GM10847 (cell line): ENCODE measurements around the gene NOP10.

Experiments
- POLR2A ChIP-seq: IDR thresholded peaks from 2 replicates; pipeline ENCODE4 v1.6.1; 2011; ENCODE audit not compliant: insufficient read length; ENCODE audit errors: extremely low read depth

NOP10 gene

GRCh38 chr15:34358948-34359347, 16.0 kb upstream of the NOP10 start:
- TF ChIP-seq POLR2A, result no peak

DNA sequence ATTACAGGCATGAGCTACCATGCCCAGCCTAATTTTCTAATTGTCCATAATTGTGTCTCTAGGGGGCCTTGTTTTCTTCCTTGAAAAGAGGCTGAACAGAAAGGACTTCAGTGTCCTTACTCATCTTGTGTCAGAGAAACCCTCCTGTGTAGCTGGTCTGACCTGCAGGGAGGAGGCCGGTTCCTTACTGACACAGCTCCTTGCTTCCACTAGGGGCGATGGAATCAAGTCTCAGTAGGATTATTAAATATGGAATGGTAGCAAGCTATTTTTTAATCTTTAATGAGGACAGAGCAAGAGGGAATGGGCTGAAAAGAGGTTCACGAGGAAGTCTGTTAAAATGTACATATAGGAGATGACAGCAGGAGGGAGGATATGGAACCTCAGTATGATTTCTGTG, 15.4 kb upstream of the NOP10 start:
- no peak for TF ChIP-seq POLR2A

DNA sequence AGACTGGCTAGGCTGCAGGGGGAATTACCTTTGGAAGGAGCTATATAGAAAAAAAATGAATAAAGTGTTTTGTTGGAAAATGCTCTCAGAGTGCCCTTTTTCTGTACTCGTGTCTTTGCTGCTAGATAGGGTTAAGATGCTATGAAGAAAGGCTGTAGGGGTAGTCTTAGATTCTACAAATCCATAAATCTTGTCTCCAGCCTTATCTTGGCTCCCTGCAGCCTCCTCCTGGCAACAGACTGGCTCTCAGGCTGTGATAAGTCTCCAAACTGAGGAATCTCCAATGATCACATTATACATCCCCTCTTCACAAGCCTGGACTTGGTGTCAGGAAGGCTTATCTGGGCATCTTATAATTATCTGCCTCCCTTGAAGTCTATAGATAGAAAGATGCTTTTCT, 14.7 kb upstream of the NOP10 start:
- no peak for TF ChIP-seq POLR2A

DNA sequence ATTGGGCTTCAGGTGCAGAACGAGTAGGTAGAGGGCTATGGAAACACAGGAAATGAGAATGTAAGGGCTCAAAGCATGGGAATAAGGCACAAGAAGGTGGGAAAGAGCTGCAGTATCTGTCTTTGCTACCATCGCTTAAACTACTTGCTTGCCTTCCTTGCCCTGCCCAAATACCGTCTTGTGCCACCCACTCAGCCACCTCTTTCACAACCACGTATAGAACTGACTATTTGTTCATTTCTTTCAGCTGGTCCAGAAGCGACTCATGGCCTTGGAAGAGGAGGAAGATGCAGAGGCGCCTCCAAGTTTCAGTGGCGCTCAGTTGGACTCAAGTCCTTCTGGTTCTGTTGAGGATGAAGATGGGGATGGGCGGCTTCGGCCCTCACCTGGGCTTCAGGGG, 12.3 kb upstream of the NOP10 start:
- no peak for TF ChIP-seq POLR2A

- TF ChIP-seq POLR2A, result no peak
These were observed 11.3 kb upstream of the NOP10 start for GRCh38 chr15:34354286-34354685.

- TF ChIP-seq POLR2A, result no peak
These were observed 10.7 kb upstream of the NOP10 start for GRCh38 chr15:34353627-34354026.

- no peak for TF ChIP-seq POLR2A
These were observed 6.8 kb upstream of the NOP10 start for GRCh38 chr15:34349769-34350168.

GRCh38 chr15:34348735-34349300, 5.9 kb upstream of the NOP10 start:
- TF ChIP-seq POLR2A, result no peak

DNA sequence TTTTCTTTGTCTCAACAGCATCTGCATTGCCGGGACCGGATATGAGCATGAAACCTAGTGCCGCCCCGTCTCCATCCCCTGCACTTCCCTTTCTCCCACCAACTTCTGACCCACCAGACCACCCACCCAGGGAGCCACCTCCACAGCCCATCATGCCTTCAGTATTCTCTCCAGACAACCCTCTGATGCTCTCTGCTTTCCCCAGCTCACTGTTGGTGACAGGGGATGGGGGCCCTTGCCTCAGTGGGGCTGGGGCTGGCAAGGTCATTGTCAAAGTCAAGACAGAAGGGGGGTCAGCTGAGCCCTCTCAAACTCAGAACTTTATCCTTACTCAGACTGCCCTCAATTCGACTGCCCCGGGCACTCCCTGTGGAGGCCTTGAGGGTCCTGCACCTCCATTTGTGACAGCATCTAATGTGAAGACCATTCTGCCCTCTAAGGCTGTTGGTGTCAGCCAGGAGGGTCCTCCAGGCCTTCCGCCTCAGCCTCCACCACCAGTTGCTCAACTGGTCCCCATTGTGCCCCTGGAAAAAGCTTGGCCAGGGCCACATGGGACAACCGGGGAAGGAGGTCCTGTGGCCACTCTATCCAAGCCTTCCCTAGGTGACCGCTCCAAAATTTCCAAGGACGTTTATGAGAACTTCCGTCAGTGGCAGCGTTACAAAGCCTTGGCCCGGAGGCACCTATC, 5.2 kb upstream of the NOP10 start:
- no peak for TF ChIP-seq POLR2A

- no peak for TF ChIP-seq POLR2A
These were observed 1.3 kb downstream of the NOP10 start for GRCh38 chr15:34341381-34342212.

DNA sequence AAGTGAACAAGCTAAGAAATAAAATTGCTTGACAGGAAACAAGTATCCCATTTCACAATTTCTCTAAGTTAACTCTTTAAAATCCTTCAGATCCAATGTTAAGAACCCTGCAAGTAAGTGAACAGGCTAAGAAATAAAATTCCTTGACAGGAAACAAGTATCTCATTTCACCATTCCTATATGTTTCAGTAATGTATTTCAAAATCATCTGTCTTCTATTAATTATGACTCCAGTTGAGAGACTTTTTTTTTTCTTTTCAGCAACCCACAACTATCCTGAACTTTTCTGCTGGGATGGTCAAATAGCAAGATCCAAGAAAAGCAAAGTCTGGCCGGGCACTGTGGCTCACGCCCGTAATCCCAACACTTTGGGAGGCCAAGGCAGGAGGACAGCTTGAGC, 3.0 kb downstream of the NOP10 start:
- no peak for TF ChIP-seq POLR2A

GRCh38 chr15:34338347-34338746, 4.6 kb downstream of the NOP10 start:
- TF ChIP-seq POLR2A, result no peak

DNA sequence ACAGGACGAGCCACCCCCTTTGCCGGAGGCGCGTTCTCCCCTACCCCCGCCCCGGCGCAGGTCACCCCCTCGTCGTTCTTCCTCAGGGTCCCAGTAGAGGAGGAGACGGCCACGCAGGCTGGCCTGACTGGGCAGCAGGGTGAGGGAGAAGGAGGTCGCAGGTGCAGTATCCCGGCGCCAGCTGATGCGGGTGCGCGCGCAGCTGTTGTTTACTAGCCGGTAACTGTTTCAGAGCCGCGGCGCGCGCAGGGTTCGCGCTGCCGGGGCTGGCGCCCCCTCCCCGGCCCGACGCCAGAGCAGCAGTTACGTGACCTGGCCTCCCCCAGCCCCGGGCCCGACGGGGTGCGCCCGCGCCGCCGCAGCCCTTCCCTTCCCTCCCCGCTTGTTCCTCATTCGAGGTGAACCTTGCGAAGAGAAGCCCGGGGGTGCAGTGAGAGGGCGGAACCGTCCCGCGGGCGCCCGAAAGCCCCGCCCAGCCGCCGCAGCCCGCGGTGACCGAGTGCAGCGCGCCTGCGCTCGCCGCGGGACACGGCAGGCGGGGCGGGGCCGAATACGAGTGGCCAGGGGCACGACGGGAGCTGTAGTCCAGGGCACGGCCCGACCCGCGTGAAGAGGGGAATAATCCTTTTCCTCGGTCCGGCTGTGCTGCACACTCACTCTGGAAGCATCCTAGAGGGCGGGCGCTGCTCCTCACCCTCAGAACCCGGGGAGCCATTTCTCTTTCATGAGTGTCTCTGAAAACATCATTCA, 5.2 kb downstream of the NOP10 start, which contains the start of gene SLC12A6:
TSS of gene SLC12A6 (minus strand) at position 225 of the 750 bp plus-strand sequence. CDS start 1,101 bp downstream, outside the sequence.
- TF ChIP-seq POLR2A, result peak; percentile 51

GRCh38 chr15:34336991-34337556, 5.9 kb downstream of the NOP10 start:
- no peak for TF ChIP-seq POLR2A

DNA sequence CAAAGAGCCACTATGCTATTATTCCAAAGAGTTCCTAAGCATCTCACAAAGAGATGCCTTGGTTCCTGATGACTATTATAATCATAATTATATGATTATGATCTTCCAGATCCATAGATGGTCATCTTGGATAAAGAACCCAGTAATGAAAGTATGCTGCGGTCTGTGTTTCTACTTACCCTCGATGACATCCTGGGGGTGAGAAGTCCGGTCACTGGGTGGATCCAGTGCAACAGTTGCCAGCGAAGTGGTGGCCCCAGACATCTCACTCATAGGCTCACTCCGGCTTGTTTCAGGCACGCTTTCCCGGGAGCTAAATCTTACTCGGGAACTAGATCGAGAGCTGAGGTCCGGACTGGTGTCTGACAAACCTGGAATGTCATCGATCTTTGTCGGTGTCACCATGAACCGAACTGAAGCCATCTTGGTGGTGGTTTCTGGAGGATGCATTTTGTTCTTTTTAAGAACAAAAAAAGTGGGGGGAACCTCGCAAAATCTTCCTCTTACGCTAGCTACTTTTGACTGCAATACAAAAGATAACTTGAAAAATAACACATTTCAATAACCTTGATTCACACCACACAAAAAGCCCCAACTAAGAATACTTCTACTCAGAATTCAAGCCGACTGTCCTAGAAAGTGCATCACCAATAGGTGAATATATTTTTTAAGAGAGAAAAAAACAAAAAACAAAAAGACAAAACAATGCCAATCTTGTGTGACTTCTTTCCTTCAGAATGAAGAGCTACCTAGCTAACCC, 6.5 kb downstream of the NOP10 start:
- no peak for TF ChIP-seq POLR2A
